ENCODE data around the gene HHATL. TPM values are rescaled to one million over a fixed set of nuclear protein-coding genes. Genes with fewer than 3 reads are reported as not detected.

HHATL gene
- polyA plus RNA-seq, 1 donor: 0.18 TPM

DNA sequence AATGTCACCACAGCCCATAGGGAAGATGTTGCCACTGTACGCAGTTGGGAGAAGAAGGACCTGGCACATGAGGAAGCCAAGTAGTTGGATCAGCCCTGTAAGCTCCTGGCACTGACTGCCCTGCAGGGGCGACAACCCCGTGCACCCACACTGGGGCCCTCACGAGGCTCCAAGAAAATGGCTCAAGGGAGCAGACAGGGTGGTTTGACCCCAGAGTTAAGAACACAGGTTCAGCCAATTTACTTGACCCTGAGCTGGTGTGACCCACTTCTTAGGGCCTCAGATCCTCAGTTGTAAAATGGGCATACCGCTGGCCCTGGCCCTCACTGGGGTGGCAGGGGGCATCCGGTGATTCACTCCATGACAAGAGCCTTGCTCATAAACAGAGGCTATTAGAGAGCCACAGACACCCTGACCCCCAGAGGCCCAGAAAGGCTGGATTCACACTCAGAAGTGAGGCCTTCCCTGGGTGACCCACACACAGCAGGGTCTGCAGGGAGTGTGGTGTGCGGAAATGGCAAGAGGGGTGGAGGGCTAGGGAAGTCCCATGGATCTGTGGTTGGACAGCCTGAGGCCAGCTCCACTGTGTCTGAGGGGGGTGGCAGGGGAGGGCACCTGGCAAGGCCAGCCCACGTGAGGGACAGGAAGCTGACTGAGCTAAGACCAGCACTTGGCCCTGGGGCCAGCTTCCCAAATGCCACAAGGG, 1.7 kb upstream of the HHATL start:
- Histone ChIP-seq H3K4me1 (ENCODE audit: control insufficient read depth, insufficient read depth, low read length) (no peaks in the 10 kb centered on the region), H3K9me3 (ENCODE audit: control insufficient read depth, low read depth, low read length) (no peaks in the 10 kb centered on the region), H3K4me3 (ENCODE audit: low read length) (no peak overlapping the region), H3K27ac (ENCODE audit: low read length) (no peak overlapping the region), H3K36me3 (ENCODE audit: control insufficient read depth, insufficient read depth, low read length) (no peaks in the 10 kb centered on the region), H3K27me3 (ENCODE audit: control insufficient read depth, insufficient read depth, low read length) (no peaks in the 10 kb centered on the region)
- no peak for DNase-seq
- WGBS (ENCODE audit: insufficient coverage, low lambda C conversion rate): no CpG with 5 or more reads among the region's 8 CpGs

GRCh38 chr3:42703695-42704025, 1.1 kb upstream of the HHATL start:
- Histone ChIP-seq H3K27me3 (ENCODE audit: control insufficient read depth, insufficient read depth, low read length) (peaks cover 2% of the 10 kb centered on the region), H3K4me1 (ENCODE audit: control insufficient read depth, insufficient read depth, low read length) (no peaks in the 10 kb centered on the region), H3K4me3 (ENCODE audit: low read length) (no peak overlapping the region), H3K27ac (ENCODE audit: low read length) (no peak overlapping the region), H3K9me3 (ENCODE audit: control insufficient read depth, low read depth, low read length) (no peaks in the 10 kb centered on the region), H3K36me3 (ENCODE audit: control insufficient read depth, insufficient read depth, low read length) (no peaks in the 10 kb centered on the region)
- no peak for DNase-seq
- WGBS (ENCODE audit: insufficient coverage, low lambda C conversion rate): no CpG with 5 or more reads among the region's 5 CpGs

GRCh38 chr3:42702982-42703694, 540 bp upstream of the HHATL start:
- Histone ChIP-seq H3K36me3 (ENCODE audit: control insufficient read depth, insufficient read depth, low read length) (no peaks in the 10 kb centered on the region), H3K9me3 (ENCODE audit: control insufficient read depth, low read depth, low read length) (no peaks in the 10 kb centered on the region), H3K4me3 (ENCODE audit: low read length) (no peak overlapping the region), H3K27ac (ENCODE audit: low read length) (no peak overlapping the region), H3K4me1 (ENCODE audit: control insufficient read depth, insufficient read depth, low read length) (no peaks in the 10 kb centered on the region), H3K27me3 (ENCODE audit: control insufficient read depth, insufficient read depth, low read length) (peaks cover 4% of the 10 kb centered on the region)
- DNase-seq: no peak
- no CpG with 5 or more reads among the region's 6 CpGs for WGBS (ENCODE audit: insufficient coverage, low lambda C conversion rate)

DNA sequence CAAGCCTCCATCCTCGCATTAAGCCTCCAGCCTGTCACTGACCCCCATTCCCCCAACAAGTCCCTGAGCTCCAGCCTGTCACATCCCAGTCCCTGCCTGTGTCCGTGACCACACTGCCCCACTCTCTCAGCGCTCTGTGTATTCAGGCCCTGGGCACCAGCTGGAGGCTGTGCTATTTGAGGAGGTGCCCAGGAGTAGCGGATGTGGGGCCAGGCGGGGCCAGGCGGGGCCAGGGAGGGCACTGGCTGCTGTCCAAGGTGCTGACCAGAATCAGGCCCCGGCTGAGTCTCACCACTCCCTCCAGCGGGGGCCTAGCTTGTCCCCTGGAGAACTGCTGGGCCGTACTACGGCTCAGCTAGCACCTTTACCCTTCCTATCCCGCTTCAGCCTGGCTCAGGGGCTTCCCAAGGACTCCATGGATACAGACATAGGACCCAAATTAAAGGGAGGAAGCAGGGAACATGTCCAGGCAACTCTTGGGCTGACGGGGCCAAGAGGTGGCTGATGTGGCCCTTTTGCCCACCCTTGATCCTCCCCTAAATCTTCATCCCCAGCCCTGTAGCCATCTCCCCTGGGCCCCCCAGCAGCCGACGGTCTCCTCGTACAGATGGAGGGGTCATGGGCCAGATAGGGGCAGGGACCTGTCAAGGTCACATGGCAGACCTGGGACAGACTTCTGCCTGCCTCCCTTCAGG, 1.1 kb downstream of the HHATL start:
- Histone ChIP-seq H3K4me3 (ENCODE audit: low read length) (no peak overlapping the region), H3K9me3 (ENCODE audit: control insufficient read depth, low read depth, low read length) (no peaks in the 10 kb centered on the region), H3K27ac (ENCODE audit: low read length) (no peak overlapping the region), H3K36me3 (ENCODE audit: control insufficient read depth, insufficient read depth, low read length) (no peaks in the 10 kb centered on the region), H3K27me3 (ENCODE audit: control insufficient read depth, insufficient read depth, low read length) (peaks cover 4% of the 10 kb centered on the region), H3K4me1 (ENCODE audit: control insufficient read depth, insufficient read depth, low read length) (no peaks in the 10 kb centered on the region)
- 0% methylated on average over 3 of the region's 15 CpGs for WGBS (ENCODE audit: insufficient coverage, low lambda C conversion rate)
- DNase-seq: peak in 1 of 2 donors; percentile 25

GRCh38 chr3:42700366-42701288, 2.0 kb downstream of the HHATL start:
- Histone ChIP-seq H3K27ac (ENCODE audit: low read length) (no peak overlapping the region), H3K36me3 (ENCODE audit: control insufficient read depth, insufficient read depth, low read length) (no peaks in the 10 kb centered on the region), H3K4me3 (ENCODE audit: low read length) (no peak overlapping the region), H3K27me3 (ENCODE audit: control insufficient read depth, insufficient read depth, low read length) (peaks cover 6% of the 10 kb centered on the region), H3K9me3 (ENCODE audit: control insufficient read depth, low read depth, low read length) (no peaks in the 10 kb centered on the region), H3K4me1 (ENCODE audit: control insufficient read depth, insufficient read depth, low read length) (no peaks in the 10 kb centered on the region)
- DNase-seq: no peak
- 80% methylated on average over 1 of the region's 15 CpGs for WGBS (ENCODE audit: insufficient coverage, low lambda C conversion rate)

- WGBS (ENCODE audit: insufficient coverage, low lambda C conversion rate): no CpG with 5 or more reads among the region's 10 CpGs
- H3K36me3 ChIP-seq (ENCODE audit: control insufficient read depth, insufficient read depth, low read length): no peaks in the 10 kb centered on the region
- no peaks in the 10 kb centered on the region for H3K4me1 ChIP-seq (ENCODE audit: control insufficient read depth, insufficient read depth, low read length)
- H3K4me3 ChIP-seq (ENCODE audit: low read length): no peak overlapping the region
- DNase-seq: no peak
- peaks cover 6% of the 10 kb centered on the region for H3K27me3 ChIP-seq (ENCODE audit: control insufficient read depth, insufficient read depth, low read length)
- no peaks in the 10 kb centered on the region for H3K9me3 ChIP-seq (ENCODE audit: control insufficient read depth, low read depth, low read length)
- H3K27ac ChIP-seq (ENCODE audit: low read length): no peak overlapping the region
Measured at GRCh38 chr3:42699511-42699971, 3.1 kb downstream of the HHATL start.

DNA sequence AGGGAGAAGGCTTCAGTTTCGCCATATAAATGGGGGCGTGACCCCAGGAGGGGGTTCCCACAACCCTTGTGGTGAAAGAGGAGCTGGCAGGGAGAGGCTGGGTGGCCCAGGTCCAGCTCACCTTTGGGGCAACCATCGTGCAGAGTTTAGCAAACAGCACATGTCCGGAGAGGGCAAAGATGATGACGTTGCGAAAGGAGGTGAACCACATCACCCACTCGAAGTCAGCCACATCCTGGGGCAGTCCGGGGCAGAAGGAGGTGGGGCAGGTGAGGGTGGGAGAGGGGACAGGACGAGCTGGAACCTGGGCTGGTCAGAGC, 3.7 kb downstream of the HHATL start:
- Histone ChIP-seq H3K27ac (ENCODE audit: low read length) (no peak overlapping the region), H3K4me1 (ENCODE audit: control insufficient read depth, insufficient read depth, low read length) (no peaks in the 10 kb centered on the region), H3K36me3 (ENCODE audit: control insufficient read depth, insufficient read depth, low read length) (no peaks in the 10 kb centered on the region), H3K27me3 (ENCODE audit: control insufficient read depth, insufficient read depth, low read length) (peaks cover 6% of the 10 kb centered on the region), H3K4me3 (ENCODE audit: low read length) (no peak overlapping the region), H3K9me3 (ENCODE audit: control insufficient read depth, low read depth, low read length) (no peaks in the 10 kb centered on the region)
- WGBS (ENCODE audit: insufficient coverage, low lambda C conversion rate): no CpG with 5 or more reads among the region's 9 CpGs
- no peak for DNase-seq

GRCh38 chr3:42698216-42698910, 4.2 kb downstream of the HHATL start:
- no peak for DNase-seq
- Histone ChIP-seq H3K27ac (ENCODE audit: low read length) (no peak overlapping the region), H3K36me3 (ENCODE audit: control insufficient read depth, insufficient read depth, low read length) (no peaks in the 10 kb centered on the region), H3K9me3 (ENCODE audit: control insufficient read depth, low read depth, low read length) (no peaks in the 10 kb centered on the region), H3K4me3 (ENCODE audit: low read length) (no peak overlapping the region), H3K4me1 (ENCODE audit: control insufficient read depth, insufficient read depth, low read length) (no peaks in the 10 kb centered on the region), H3K27me3 (ENCODE audit: control insufficient read depth, insufficient read depth, low read length) (peaks cover 6% of the 10 kb centered on the region)
- WGBS (ENCODE audit: insufficient coverage, low lambda C conversion rate): no CpG with 5 or more reads among the region's 7 CpGs

GRCh38 chr3:42697289-42698051, 5.1 kb downstream of the HHATL start:
- Histone ChIP-seq H3K27me3 (ENCODE audit: control insufficient read depth, insufficient read depth, low read length) (peaks cover 6% of the 10 kb centered on the region), H3K4me3 (ENCODE audit: low read length) (no peak overlapping the region), H3K9me3 (ENCODE audit: control insufficient read depth, low read depth, low read length) (no peaks in the 10 kb centered on the region), H3K4me1 (ENCODE audit: control insufficient read depth, insufficient read depth, low read length) (no peaks in the 10 kb centered on the region), H3K36me3 (ENCODE audit: control insufficient read depth, insufficient read depth, low read length) (no peaks in the 10 kb centered on the region), H3K27ac (ENCODE audit: low read length) (no peak overlapping the region)
- no peak for DNase-seq
- WGBS (ENCODE audit: insufficient coverage, low lambda C conversion rate): no CpG with 5 or more reads among the region's 18 CpGs

All from large intestine (tissue), 3 donors.